NCI-H748 treated with DMSO at 0.1 percent for 48 hours (cell line): ENCODE measurements around the gene PTGER4.
A peak's percentile ranks its signal among the peaks of the same experiment; 100 is the strongest.
"Not testable (repeated sequence)": the region's sequence is repeated elsewhere in the genome, so short reads cannot be mapped to it uniquely, and the experiment has no call there.

ENCODE experiments used
- DNase-seq: peaks from one replicate; lab custom pipeline; 2025; lab: John Stamatoyannopoulos, UW

The PTGER4 gene

DNA sequence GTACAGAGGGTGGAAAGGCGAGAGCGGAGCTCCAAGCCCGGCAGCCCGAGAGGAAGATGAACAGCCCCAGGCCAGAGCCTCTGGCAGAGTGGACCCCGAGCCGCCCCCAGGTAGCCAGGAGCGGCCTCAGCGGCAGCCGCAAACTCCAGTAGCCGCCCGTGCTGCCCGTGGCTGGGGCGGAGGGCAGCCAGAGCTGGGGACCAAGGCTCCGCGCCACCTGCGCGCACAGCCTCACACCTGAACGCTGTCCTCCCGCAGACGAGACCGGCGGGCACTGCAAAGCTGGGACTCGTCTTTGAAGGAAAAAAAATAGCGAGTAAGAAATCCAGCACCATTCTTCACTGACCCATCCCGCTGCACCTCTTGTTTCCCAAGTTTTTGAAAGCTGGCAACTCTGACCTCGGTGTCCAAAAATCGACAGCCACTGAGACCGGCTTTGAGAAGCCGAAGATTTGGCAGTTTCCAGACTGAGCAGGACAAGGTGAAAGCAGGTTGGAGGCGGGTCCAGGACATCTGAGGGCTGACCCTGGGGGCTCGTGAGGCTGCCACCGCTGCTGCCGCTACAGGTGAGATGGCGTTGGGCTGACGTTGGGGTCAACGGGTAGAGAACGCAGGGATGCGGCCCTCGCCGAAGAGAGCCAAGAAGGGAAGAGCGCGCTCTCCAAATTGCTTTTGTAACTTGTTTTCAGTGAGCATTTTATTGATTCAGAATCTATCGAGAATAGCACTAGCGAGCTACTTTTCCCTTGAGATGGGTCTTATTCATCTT is at the start of gene PTGER4:
Gene PTGER4, plus strand, starts transcription at position 3 of the 769 bp plus-strand sequence. CDS start 1,079 bp downstream, outside the sequence.
- no peak for DNase-seq

GRCh38 chr5:40630126-40630525 is 49.6 kb upstream of the PTGER4 start:
- DNase-seq = no peak

GRCh38 chr5:40631236-40631635 is 48.5 kb upstream of the PTGER4 start:
- no peak for DNase-seq

- no peak for DNase-seq
Observed at GRCh38 chr5:40634154-40634553, 45.6 kb upstream of the PTGER4 start.

DNA sequence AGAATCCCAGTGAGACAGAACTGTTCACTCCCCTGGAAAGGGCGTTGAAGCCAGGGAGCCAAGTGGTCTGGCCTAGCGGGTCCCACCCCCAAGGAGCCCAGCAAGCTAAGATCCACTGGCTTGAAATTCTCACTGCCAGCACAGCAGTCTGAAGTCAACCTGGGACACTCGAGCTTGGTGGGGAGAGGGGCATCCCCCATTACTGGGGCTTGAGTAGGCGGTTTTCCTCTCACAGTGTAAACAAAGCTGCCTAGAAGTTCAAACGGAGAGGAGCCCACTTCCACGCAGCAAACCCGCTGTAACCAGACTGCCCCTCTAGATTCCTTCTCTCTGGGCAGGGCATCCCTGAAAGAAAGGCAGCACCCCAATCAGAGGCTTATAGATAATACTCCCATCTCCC is 45.1 kb upstream of the PTGER4 start:
- DNase-seq = no peak

- not testable (repeated sequence) for DNase-seq
Observed at GRCh38 chr5:40639531-40639930, 40.2 kb upstream of the PTGER4 start.

DNA sequence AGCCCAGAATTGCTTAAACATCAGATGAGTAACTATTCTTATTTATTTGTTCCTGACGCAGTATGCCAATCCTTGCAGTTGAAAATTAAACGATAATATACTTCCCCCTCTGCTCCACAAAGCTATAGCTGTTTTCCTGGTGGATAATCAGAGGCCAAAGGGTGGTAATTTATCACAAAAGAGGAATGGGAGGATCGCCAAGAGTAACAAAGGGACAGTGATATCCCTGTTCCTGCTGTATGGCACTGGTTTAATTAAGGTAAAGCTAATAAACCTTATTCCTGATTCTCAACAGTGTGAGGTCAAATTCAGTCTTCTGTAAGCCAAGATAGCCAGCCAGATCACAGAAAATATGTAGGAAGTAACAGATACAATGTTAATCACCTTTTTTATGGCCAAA is 33.4 kb upstream of the PTGER4 start:
- peak; percentile 91 for DNase-seq

- no peak for DNase-seq
Observed at GRCh38 chr5:40648150-40648549, 31.6 kb upstream of the PTGER4 start.

DNA sequence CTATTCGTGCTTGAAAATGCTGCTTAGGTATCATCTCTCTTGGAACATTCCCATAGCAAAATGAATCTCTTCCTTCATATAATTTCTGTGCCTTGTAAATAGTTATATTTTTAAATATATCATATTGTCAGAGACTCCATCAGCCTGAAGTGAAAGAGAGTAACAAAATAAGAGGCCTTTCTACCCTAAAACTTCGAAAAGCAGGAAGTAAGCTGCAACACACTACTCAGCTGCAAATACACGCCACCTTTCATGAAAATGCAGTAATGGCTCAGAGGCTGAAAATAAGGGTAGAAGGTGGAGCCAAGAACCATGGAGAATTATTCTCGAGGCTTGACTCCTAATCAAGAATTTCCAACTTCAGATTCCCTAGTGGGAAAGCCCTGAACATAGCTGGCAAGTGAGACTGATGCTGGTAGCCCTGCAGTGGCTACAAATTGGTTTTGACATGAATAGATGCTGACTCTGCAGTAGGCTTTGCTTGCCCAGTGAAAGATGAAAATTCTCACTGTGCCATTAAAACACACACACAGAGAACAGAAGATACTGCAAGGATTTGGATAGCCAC is 30.2 kb upstream of the PTGER4 start:
- no peak for DNase-seq

DNA sequence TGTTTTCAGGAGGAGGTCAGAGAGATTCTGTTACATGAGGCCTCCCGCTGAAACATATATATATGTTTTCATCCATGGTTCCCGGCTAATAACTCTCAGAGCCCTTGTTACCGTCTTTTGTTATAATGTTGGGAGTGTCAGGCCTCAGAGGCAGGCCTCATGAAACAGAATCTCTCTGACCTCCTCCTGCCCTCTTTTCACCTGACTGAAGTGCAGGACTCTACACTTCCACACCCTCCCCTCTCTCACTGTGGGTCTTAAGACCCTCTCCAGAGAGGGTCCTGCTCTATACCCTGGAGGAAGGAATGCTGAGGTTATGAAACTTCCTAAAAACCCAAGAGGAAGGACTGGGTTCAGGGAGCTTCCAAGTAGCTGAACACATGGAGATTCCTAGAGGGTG is 28.5 kb upstream of the PTGER4 start:
- no peak for DNase-seq

DNA sequence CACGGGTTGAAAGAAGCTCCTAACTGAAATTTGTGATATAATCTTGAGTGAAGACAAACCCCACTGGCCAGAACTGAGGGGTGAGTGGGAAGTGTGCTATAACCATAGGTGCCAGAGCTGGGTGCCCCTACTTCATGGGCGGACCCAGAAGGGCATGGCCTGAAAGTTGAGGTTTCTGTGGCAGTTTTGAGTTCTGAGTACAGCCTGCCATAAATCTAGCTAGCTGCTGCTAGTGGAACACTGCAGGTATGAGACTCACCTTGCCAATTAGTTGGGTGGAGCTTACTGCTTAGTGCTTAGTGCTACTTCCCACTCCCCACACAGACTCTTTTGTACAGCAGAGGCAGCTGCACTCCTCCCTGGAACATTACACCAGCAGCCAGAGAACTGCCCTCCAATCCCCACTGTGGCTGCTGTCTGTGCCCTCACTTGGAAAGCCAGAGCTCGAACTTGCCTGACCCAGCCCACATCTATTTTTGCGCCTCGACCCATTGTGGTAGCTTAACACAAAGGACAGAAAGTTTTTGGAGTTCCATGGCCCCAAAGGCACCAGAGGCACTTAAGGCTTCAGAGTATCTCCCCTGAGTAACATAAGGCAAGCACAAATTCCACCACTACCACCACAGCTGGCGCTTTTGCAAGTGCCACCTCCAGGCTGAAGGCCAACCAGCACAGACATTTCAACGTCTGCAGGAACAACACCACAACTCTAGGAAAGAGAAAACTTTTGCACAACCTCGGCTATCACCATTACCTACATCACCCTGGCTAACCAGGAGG is 27.1 kb upstream of the PTGER4 start:
- peak; percentile 51 for DNase-seq

DNA sequence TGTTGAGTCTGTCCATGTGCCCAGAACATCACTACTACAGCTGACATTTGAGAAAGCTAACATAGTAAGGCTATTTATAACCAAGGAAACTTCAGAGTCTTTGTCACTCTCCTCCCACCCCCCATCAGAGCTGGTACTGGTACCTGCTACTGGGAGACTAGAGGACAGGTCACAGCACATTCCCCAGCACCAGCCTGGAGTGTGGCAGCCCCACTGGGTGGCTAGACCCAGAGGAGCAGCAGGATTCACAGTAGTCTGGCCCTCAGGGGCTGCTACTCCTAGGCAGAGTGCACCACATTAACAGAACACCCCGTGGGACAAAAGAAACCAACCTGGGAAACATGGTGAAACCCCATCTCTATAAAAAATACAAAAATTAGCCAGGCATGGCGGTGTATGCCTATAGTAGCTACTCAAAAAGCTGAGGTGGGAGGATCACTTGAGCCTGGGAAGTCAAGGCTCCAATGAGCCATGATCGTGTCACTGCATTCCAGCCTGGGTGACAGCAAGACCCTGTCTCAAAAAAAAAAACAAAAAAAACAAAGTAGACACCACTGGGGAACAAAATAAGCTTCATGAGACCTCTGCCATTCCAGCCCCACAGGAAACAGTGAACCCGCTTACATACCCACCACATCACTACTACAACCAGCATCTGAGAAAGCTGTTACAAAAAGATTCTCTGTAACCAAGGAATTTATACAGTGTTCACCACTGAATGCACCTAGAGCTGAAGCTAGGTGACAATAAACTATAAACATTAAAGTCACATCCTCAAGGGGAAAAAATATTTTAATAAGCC is 26.3 kb upstream of the PTGER4 start:
- DNase-seq = no peak

DNA sequence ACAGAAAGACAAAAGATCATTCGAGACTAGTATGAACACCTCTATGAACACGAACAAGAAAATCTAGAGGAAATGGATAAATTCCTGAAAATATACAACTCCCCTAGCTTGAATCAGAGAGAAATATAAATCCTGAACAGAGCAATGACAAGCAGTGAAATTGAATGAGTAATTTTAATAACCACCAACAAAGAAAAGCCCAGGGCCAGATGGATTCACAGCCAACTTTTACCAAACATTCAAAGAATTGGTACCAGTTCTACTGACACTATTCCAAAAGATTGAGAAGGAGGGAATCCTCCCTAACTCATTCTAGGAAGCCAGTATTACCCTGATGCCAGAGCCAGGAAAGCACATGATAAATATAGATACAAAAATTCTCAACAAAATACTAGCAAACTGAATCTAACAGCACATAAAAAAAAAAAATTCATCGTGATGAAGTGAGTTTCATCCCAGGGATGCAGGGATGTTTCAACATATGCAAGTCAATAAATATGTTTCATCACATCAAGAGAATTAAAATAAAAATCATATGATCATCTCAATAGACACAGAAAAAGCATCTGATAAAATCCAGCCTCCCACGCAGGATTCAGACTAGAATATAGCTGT is 25.2 kb upstream of the PTGER4 start:
- DNase-seq = no peak

GRCh38 chr5:40655138-40655537 is 24.6 kb upstream of the PTGER4 start:
- no peak for DNase-seq

DNA sequence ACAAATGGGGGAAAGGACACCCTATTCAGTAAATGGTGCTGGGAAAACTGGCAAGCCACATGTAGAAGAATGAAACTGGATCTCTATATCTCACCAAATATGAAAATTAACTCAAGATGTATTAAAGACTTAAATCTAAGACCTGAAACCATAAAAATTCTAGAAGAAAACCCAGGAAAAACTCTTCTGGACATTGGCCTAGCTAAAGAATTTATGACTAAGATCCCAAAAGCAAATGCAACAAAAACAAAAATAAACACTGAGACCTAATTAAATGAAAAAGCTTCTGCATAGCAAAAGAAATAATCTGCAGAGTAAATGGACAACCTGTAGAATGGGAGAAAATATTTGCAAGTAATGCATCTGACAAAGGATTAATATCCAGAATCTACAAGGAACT is 23.6 kb upstream of the PTGER4 start:
- DNase-seq = not testable (repeated sequence)

DNA sequence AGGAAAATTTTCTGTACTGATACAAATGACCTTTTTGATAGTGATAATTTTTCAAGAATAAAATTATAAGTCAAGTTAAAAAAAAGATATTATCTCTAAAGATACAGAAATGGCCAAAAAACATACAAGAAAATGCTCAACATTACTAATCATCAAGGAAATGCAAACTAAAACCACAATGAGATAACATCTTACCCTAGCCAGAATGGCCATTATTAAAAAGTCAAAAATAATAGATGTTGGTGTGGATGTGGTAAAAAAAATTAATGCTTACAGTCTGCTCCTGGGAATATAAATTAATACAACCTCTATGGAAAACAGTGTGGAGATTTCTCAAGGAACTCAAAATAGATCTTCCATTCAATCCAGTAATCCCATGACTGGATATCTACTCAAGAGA is 22.9 kb upstream of the PTGER4 start:
- DNase-seq = no peak

GRCh38 chr5:40660751-40661150 is 19.0 kb upstream of the PTGER4 start:
- no peak for DNase-seq

- no peak for DNase-seq
Observed at GRCh38 chr5:40665635-40666298, 13.9 kb upstream of the PTGER4 start.

GRCh38 chr5:40666657-40667056 is 13.1 kb upstream of the PTGER4 start:
- DNase-seq = no peak

DNA sequence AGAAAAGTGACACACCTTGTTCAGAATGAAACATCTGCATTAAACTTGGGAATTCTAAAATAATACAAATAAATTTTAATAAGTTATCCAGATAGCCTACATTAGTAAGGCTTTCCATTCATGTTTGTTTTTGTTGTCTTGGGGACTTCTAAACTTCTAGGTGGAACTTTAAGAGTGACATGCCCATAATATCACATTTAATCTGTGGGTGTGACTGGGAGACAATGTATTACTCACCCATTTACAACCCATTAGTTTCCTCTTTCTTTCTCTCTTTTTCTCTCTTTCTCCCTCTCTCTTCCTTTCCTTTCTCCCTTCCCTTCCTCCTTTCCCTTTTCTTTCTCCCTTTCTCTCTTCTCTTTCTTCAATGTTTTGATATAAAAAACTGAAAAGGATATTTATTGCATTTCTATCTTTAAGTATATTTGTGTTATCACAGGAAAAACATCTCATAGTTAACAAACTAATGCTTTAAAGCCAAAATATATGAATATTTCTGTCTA is 12.5 kb upstream of the PTGER4 start:
- DNase-seq = no peak
